ENCODE data around the gene NDUFA8. TPM values are rescaled to one million over a fixed set of nuclear protein-coding genes. Genes with fewer than 3 reads are reported as not detected.

NDUFA8 gene
- polyA plus RNA-seq, 10 donors = 52.3 to 67.7 (median 56.4) TPM

- DNase-seq = no peak
Observed at GRCh38 chr9:122186777-122187470, 27.3 kb upstream of the NDUFA8 start.

DNA sequence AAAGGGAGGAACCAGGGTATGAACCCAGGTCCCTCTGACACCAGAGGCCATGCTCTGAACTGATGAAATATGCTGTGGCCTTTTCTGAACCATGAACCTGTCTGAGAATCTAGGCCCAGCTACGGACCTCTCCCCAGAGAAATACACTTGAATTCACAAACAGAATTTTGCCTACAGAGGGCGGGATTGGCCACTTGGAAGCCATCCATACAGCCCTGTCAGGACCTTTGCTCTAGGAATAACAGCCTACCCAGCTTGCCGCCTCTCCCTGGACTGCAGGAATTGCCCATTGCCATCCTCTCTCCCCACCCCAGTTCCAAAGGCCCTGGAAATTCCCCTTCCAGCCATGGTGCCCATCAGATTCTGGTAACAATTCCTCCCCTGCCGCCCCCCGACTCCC, 26.7 kb upstream of the NDUFA8 start:
- no peak for DNase-seq

DNA sequence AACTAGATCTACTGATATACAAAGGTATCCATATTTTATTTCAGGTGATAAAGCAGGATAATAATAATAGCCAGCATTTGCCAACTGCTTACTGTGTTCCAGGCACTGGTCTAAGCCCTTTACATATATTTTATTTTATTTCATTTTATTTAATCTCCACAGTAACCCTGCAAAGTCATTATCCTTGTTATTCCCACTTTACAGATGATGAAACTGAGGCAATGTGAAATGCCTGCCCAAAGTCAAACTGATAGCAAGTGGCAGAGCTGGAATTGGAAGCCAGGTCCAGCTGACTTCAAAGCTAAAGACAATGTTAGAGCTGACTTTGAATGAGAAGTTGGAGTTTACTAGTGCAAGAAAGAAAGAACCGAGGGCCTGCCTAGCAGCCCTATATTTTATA, 25.0 kb upstream of the NDUFA8 start:
- no peak for DNase-seq

- no peak for DNase-seq
Observed at GRCh38 chr9:122183501-122183900, 23.9 kb upstream of the NDUFA8 start.

DNA sequence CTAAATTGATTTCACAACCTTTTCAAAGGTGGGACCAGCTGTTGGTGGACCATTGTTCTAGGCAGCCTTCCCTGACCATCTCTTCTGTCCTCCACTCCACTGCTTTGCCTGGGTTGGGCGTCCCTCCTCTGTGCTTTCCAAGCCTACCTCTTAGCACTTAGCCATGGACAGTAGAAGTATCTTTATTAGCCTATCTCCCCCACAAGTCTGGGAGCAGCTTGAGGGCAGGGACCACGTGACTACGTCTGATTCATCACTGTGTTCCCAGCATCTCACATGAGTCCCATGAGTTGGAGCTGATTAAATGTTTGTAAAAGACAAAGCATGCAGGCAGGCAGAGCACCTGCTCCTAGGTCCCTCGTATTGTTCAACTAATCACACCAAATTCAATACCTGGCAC, 21.1 kb upstream of the NDUFA8 start:
- DNase-seq = no peak

DNA sequence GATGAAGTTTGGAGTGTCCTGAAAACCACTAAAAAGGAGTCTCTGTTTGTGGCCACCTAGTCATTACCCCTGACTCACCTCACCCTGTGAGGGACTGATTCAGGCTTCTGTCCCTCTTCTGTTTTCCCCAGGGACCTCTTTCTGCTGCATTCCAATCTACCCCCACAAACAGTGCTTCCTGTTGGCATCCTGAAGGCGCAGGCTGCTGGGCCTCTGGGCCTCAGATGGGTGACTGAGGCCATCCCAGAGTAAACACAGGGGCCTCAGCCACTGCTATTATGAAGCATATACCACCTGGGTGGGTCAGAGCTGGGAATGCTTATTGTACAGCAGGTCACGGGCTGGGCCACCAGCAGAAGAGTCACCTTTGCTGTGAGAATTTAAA, 20.1 kb upstream of the NDUFA8 start:
- DNase-seq = no peak

GRCh38 chr9:122179054-122179689, 19.6 kb upstream of the NDUFA8 start:
- DNase-seq = no peak

DNA sequence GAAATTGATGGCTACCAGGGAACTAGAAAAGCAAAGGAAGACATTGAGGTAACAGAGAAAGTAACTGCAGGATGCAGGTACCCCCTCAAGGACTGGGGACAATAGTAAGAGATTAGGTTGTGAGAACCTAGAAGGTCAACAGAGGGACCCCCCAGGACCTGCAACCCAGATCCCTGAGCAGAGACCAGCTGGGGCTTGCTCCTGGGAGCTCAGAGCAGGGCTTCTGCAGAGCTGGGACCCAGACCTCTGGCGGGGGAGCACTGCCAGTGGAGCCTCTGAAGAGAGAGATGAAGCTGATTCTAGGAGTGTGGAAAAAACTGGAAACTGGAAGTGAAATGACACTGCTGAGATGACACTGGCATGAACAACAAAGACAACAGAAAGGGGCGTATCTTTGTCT, 17.3 kb upstream of the NDUFA8 start:
- no peak for DNase-seq

DNA sequence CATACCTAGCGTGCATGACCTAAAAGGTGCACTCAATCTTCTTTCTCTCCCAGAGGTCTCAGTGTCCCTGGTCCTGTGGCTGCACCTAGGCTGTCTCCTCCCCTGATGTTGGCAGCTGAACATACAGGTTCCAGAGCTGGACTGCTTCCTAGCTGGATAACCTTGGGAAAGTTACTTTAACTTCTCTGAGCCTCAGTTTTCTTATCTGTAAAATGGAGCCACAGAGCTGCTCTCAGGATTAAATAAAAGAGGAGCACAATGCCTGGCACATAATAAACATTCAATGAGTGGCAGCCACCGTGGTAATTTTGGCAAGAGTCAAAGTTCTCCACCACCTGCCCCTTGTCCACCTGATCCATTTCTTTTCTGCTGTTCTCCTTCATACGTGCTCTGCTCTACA, 14.1 kb upstream of the NDUFA8 start:
- DNase-seq = no peak

DNA sequence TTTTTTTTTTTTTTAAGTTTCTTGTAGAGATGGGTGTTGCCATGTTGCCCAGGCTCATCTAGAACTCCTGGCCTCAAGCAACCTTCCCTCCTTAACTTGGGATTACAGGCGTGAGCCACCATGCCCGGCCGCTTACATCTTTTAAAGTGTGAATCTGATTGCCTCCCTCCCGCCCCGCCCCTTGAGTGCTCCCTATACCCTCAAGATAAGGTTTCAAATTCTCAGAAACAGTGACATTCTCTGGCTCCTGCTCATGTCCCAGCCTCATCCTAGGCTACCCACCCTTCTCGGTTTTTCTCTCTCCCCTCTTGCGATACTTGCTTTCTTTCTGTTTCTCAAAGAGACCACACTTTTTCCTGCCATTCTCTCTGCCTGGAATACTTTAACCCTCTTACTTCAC, 12.6 kb upstream of the NDUFA8 start:
- no peak for DNase-seq

DNA sequence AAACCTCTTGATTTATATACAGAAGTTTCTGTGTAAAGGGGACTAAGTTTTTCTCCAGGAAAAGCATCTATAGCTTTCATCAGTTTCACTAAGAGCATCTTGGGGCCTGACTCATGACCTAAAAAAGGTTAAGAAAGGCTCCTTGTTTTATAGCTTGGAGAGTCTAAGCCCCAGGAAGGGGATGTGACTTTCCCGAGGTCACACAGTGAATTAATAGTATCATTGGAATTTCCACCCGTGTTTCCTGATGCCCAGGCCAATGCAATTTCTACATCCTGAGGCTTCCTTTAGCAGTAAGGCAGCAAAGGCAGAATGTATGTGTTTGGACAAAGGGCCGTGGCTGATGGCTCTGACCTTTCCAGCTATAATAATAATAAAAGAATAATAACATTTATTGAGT, 8.8 kb upstream of the NDUFA8 start:
- DNase-seq = no peak

- DNase-seq = no peak
Observed at GRCh38 chr9:122164286-122164685, 4.7 kb upstream of the NDUFA8 start.

DNA sequence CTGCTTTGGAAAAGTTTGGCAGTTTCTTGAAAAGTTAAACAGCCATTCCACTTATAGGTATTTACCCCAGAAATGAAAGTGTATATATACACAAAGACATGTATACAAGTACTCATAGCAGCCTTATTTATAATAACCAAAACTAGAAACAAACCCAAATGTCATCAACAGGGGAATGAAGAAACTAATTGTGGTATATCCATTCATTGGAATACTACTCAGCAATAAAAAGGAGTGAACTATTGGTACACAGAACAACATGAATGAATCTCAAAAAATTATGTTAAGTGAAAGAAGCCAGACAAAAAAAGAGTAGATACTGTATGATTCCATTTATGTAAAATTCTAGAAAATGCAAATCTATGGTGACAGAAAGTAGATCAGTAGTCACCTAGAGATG, 2.8 kb upstream of the NDUFA8 start:
- no peak for DNase-seq

DNA sequence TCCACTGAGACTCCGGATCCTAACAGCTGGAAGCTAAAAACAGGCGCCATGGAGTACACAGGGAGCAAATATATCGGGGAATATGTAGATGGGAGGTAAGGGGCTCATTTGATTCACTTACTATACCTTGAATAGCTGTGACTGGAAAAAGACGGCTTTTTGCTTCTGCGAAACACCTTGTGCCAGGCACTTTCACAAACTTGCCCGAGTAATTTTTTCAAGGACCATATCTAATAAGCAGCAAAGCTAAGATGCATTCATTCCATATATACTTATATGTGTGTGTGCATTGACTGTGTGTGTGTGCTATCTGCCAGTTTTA, 307 bp upstream of the NDUFA8 start:
- no peak for DNase-seq

DNA sequence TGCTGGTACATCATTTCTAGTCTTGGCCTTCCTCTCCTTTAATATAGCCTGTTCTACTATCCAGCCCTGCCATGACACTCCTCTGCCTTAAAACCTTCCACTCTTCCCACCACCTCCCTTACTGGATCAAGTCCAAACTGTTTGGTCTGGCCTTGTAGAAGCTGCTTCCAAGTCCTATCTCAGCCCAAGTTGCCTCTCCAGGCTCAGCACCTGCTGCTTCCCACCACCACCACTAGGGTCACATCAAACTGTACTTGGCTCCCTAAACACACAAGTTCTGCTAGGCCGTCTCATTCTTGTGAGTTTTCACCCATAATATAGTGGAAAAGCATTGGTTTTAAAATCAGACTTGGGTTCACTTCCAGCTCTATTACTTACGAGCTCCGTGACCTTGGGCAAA, 1.4 kb downstream of the NDUFA8 start:
- peak in 1 of 3 donors; percentile 30 for DNase-seq

DNA sequence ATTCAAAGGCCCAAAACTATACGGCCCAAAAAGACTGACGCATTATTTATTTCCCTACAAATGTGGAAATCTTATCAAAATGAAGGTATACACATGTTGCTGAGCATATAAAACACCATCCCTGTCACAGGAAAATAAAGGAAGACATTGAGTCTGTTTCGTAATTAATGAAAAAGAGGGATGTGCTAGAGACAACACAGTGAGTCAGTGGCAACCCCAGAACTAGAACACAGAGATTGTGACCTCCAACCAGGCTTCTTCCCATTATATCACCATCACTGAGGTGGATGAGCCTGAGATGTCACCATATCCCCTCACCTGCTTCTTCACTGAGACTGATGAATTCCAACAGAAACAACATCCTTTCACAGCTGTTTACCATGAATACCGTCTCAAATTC, 3.8 kb downstream of the NDUFA8 start:
- no peak for DNase-seq

DNA sequence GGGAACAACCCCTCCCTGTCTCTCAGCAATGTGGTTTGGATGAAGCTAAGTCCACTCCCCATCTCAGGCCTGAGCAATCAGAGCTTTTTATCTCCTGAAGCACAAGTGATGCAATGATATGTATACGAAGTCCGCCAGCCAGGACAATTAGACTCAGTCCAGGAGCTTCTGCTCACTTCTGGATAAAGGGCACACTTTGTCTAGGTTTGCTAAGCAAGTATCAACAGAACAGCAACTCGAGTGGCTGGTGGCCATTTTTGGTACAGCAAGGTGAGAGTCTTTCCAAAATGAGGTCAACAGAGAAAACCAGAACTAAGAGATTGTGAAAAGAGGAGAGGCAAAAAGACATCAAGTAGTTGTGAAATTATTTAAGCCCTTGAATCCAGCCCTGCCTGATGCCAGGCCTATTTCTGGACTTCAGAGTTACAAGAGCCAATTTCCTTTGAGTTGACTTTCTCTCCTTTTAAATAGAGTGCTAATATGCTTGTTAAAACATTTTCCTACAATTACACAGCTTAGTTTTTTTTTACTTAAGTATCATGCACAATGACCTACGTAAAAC, 8.2 kb downstream of the NDUFA8 start:
- no peak for DNase-seq

DNA sequence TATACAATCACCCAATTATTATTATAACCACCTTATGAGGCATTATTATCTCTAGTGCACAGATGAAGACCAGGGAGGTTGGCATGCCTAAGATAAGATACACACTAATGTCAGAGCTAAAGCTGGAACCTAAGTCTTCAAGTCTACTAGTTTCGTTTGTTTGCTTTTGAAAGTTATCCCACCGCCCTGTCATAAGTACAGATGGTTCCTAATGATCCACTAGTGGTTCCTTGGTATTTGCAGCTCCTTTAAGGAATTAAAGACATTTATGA, 14.1 kb downstream of the NDUFA8 start:
- no peak for DNase-seq

DNA sequence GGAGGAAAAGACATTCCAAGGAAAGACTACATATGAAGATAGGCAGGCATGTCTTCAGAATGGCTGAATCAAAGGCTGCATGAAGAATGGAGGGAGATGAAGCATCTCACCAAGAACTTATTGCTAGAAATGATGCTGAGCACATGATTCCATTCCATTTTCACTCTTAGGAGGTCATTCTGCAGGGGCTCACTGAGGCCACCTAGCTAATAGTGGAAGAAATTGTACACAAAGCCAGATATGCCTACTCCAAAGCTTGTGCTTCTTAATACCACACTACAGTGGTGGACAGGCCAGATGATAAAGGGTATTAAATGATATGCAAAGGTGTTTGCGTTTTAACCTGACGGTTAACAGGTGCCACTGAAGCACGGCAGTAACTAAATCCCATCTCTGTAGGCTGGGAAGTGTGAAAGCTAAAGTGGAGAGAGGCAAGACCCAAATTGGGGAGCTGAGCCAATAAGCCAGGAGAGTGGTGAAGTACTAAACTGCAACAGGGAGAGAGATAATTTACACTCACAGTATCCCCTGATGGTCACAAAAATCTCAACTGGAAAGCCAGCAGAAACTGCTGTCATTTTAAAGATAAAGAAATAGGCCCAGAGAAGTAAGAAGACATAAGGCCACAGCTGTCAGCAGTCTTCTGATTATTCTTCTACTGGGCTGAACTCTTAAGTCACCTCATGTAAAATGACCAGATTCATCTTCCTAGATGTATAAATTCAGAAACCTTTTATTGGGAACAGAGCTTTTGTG, 14.6 kb downstream of the NDUFA8 start:
- DNase-seq = no peak

GRCh38 chr9:122143876-122144405, 15.6 kb downstream of the NDUFA8 start:
- no peak for DNase-seq

DNA sequence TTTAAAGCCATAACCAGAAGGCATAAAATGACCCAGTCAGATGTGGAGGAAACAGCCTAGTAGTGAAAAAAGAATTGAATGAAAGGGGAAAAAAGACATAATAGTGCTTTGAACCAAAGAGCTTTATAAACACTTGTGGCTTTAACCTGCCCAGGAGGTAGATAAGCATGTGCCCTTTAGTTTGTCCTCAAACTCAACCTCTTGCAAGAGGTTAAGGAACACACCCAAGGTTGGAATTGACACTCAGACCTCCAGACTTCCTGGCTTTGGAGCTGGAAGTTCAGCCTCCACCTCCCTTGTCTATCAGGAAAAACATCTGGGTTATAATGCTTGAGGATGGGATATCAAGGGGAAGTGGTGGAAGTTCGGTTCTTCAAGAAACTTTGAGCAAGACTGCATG, 16.3 kb downstream of the NDUFA8 start:
- no peak for DNase-seq

- DNase-seq = no peak
Observed at GRCh38 chr9:122141671-122142070, 17.9 kb downstream of the NDUFA8 start.
